Astrocyte of the cerebellum (primary cell): Measurements from ENCODE around the gene ZFAND2B.
A peak's percentile ranks its signal among the peaks of the same experiment; 100 is the strongest.

Experiments used
- DNase-seq: peaks from one replicate; pipeline ENCODE4 v3.0.0-alpha.2; 2011; ENCODE audit warnings: low read depth
- H3K4me3 ChIP-seq: 2 replicates; pipeline ENCODE4 v1.5.1; 2011; ENCODE audit warnings: mild to moderate bottlenecking, low read depth, low read length, moderate library complexity
- CTCF ChIP-seq: IDR thresholded peaks from 2 replicates; pipeline ENCODE4 v1.5.1; 2012; ENCODE audit warnings: low read length, low read depth, moderate library complexity, mild to moderate bottlenecking; ENCODE audit errors: missing control alignments
- in situ Hi-C: cut with HindIII; loops from 2 replicates; pipeline ENCODE4 v1.10.0; 2017; ENCODE audit warnings: low sequenced_read_pairs

Gene ZFAND2B

GRCh38 chr2:219215871-219216534 lies 9.4 kb downstream of the ZFAND2B start:
- DNase-seq = no peak
- no peak for TF ChIP-seq CTCF

DNA sequence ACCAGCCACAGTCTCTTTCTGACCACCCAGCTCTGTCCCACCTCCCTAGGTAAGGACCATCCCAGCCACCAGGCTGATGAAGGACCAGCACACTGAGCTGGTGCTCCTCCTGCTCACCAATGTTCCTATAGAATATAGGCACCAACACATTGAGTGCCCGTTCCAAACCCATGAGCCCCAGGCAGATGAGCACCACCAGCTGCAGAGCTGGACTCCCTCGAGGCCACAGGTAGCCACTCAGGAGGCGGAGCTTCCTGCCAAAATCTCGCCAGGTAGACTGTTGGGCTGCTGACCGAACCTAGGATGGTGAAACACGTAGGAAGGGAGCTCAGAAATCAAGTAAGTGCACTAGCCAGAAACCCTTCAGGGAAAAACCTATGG lies 9.9 kb downstream of the ZFAND2B start:
- no peak overlapping the region for H3K4me3 ChIP-seq
- no peak for TF ChIP-seq CTCF
- in situ Hi-C loops = no loop called here

More at GRCh38 chr2:219215871-219216534, 9.4 kb downstream of the ZFAND2B start:
- in situ Hi-C loops = no loop called here
- H3K4me3 ChIP-seq = no peak overlapping the region

DNA sequence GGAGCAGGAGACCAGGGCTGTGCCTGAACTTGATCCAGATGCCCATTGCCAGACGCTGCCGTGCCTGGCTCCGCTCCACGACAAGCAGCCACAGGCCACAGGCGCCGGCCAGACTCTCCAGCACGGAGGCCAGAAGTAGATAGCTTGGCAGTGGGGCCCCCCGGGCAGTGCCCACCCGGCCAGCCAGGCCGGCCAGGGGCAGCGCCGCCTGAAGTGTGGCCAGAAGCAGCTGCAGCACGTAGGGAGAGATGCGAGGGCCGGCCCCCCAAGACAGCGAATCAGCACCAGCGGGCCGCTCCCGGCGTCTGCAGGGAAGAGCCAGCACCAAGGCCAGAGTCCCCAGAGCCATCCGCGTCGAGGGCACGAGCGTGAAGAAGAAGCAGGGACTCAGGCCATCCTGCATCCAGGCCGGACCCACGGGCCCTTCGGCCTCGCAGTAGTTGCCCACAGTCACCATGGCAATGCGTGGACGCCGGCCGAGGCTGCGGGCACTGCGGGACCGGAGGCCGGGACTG lies 11.7 kb downstream of the ZFAND2B start:
- peak overlapping the region; percentile 49 for H3K4me3 ChIP-seq
- in situ Hi-C loops = no loop called here
- DNase-seq = no peak
- TF ChIP-seq CTCF = no peak

More for the DNA sequence above, 9.9 kb downstream of the ZFAND2B start:
- DNase-seq = no peak

GRCh38 chr2:219218732-219219701 lies 12.4 kb downstream of the ZFAND2B start, which contains the start of gene ABCB6:
Gene ABCB6, minus strand, starts transcription at chr2:219218958. Its CDS starts 285 bp downstream, at chr2:219218673.
- in situ Hi-C loops = no loop called here
- no peak for TF ChIP-seq CTCF
- peak within 1 kb of the TSS; percentile 49 for H3K4me3 ChIP-seq
- peak; percentile 84 for DNase-seq

GRCh38 chr2:219219784-219220532 lies 13.4 kb downstream of the ZFAND2B start:
- no peak for DNase-seq
- in situ Hi-C loops = no loop called here
- no peak for TF ChIP-seq CTCF
- no peak overlapping the region for H3K4me3 ChIP-seq
